ENCODE data around the gene MYO1C. TPM values are rescaled to one million over a fixed set of nuclear protein-coding genes. Genes with fewer than 3 reads are reported as not detected.

Gene MYO1C
- total and polyA plus RNA-seq, 2 experiments from 2014 or later: 197 to 218 TPM

DNA sequence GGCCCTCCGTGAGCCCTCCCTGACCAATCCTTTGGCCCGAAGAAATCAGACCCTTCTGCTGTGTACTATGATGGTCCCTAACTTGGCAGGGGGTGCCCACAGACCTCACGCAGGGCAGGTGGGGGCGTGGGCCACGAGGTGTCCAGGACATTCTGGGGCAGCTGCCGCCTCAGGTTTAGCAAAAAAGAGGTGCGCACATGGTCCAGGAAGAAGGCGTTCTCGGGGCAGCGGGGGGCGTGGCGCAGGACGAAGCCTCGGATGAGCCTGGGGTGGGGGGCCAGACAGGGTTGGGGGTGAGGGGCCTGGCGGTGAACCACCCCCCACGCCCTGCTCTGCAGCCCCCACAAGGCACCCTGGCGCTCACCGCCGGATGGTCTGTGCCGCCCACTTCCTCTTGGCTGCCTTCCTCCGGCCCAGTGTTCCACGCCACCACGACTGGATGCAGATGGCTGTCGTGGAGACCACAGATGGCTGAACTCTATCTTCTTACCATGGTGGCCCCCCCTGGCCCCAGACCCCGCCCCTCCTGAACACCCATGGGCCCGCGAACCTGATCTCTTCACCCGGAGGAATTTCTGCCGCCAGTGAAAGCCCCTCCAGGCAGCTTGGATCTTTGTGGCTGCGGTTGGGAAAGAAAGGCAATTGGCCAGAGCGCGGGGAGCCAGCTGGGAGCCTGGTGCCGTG is 22.3 kb downstream of the MYO1C start:
- H3K27ac ChIP-seq: no peak overlapping the region
- peaks cover 26% of the 10 kb centered on the region; the same call in 1 of the 2 replicates for H3K36me3 ChIP-seq (ENCODE audit: low read depth)
- DNase-seq: no peak
- H3K4me2 ChIP-seq (ENCODE audit: unreplicated experiment): no peak overlapping the region
- H3K9me3 ChIP-seq (ENCODE audit: low read depth): no peaks in the 10 kb centered on the region
- H3K9me2 ChIP-seq (ENCODE audit: insufficient read depth): no peaks in the 10 kb centered on the region
- H4K20me1 ChIP-seq (ENCODE audit: insufficient read depth): no peaks in the 10 kb centered on the region
- H2AFZ ChIP-seq: no peak overlapping the region
- WGBS, 2 experiments (ENCODE audit: low coverage in 1 of 2, low lambda C conversion rate in 2 of 2, missing lambda C conversion rate in 2 of 2): 87 to 89% methylated on average over 21 to 33 of the region's 33 CpGs
- no peak for TF ChIP-seq EZH2 (IDR thresholded peaks at IDR 0.05; ENCODE audit: insufficient read depth, poor library complexity, severe bottlenecking)
- TF ChIP-seq EZH2phosphoT487 (IDR thresholded peaks at IDR 0.05; ENCODE audit: insufficient read depth, low read depth): no peak
- in situ Hi-C loops (cut with MboI): no loop called here
- no peaks in the 10 kb centered on the region for H3K27me3 ChIP-seq (replicated peaks; ENCODE audit: insufficient read depth)
- no peaks in the 10 kb centered on the region for H3F3A ChIP-seq (ENCODE audit: insufficient read depth)
- H3K4me3 ChIP-seq: no peak overlapping the region
- no peak overlapping the region for H3K9ac ChIP-seq
- H3K79me2 ChIP-seq (ENCODE audit: insufficient read depth): peaks cover 9% of the 10 kb centered on the region; the same call in 1 of the 2 replicates
- no peaks in the 10 kb centered on the region for H3K4me1 ChIP-seq (ENCODE audit: insufficient read depth)

DNA sequence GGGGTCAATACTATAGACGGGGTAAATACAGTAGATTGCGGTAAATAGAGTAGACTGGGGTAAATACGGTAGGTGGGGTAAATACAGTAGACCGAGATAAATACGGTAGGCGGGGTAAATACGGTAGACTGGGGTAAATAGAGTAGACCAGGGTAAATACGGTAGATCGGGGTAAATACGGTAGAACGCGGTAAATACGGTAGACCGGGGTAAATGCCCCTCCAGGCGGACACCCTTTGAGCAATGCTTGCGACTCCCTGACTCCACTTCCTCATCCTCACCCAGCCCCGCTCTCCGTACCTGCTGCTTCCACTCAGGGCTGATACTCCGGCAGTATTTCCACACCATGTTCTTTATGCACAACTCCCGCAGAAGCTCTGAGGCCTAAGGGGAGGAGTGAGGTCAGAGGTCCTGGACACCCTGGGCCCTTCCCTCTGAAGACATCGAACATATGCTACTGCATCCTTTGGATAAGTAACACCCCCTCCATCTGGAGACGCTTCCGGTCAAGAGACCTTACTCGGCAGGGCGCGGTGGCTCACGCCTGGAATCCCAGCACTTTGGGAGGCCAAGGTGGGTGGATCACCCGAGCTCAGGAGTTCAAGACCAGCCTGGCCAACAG is 23.1 kb downstream of the MYO1C start:
- TF ChIP-seq EZH2phosphoT487 (IDR thresholded peaks at IDR 0.05; ENCODE audit: insufficient read depth, low read depth) (no peak), EZH2 (IDR thresholded peaks at IDR 0.05; ENCODE audit: insufficient read depth, poor library complexity, severe bottlenecking) (no peak)
- no peak overlapping the region for H3K4me2 ChIP-seq (ENCODE audit: unreplicated experiment)
- H3K79me2 ChIP-seq (ENCODE audit: insufficient read depth): no peaks in the 10 kb centered on the region
- H3K36me3 ChIP-seq (ENCODE audit: low read depth): peaks cover 22% of the 10 kb centered on the region; the same call in 1 of the 2 replicates
- in situ Hi-C loops (cut with MboI): no loop called here
- H3K4me3 ChIP-seq: no peak overlapping the region
- no peak overlapping the region for H3K9ac ChIP-seq
- H3K27me3 ChIP-seq (replicated peaks; ENCODE audit: insufficient read depth): no peaks in the 10 kb centered on the region
- H4K20me1 ChIP-seq (ENCODE audit: insufficient read depth): no peaks in the 10 kb centered on the region
- H3K27ac ChIP-seq: no peak overlapping the region
- H3K9me2 ChIP-seq (ENCODE audit: insufficient read depth): no peaks in the 10 kb centered on the region
- DNase-seq: no peak
- WGBS, 2 experiments (ENCODE audit: low coverage in 1 of 2, low lambda C conversion rate in 2 of 2, missing lambda C conversion rate in 2 of 2): 90 to 92% methylated on average over 28 of the region's 28 CpGs
- no peaks in the 10 kb centered on the region for H3K9me3 ChIP-seq (ENCODE audit: low read depth)
- no peaks in the 10 kb centered on the region for H3F3A ChIP-seq (ENCODE audit: insufficient read depth)
- no peaks in the 10 kb centered on the region for H3K4me1 ChIP-seq (ENCODE audit: insufficient read depth)
- no peak overlapping the region for H2AFZ ChIP-seq

DNA sequence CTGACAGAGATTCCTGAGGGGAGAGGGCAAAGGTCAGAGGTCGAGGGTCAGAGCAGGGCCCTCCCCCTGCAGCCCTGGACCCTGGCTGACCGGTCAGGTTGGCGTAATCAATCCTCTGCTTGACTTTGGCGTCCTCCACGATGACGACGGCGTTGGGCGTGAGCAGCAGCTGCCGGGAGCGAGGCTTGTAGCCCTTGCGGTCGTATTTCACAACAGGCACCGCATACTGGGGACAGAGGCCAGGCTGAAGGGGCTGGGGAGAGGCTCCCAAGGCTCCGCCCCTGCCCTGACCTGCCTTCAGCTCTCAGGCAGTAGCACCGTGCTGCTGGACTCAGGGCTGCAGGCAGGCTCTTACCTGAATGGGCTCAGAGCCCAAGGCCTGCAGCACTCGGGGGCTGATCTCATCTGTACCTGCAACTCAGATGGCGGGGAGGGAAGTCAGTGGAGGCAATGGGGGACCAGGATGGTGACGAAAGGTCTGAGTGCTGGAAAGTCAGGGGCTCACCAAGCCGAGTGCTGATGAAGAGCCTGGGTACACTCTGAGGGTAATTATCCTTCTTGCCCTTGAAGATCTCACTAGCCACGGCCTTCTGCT is 24.5 kb downstream of the MYO1C start:
- in situ Hi-C loops (cut with MboI): no loop called here
- H3K9me3 ChIP-seq (ENCODE audit: low read depth): no peaks in the 10 kb centered on the region
- H3K27me3 ChIP-seq (replicated peaks; ENCODE audit: insufficient read depth): no peaks in the 10 kb centered on the region
- no peak overlapping the region for H3K27ac ChIP-seq
- DNase-seq: no peak
- H3K9ac ChIP-seq: no peak overlapping the region
- no peak for TF ChIP-seq EZH2 (IDR thresholded peaks at IDR 0.05; ENCODE audit: insufficient read depth, poor library complexity, severe bottlenecking)
- no peak for TF ChIP-seq EZH2phosphoT487 (IDR thresholded peaks at IDR 0.05; ENCODE audit: insufficient read depth, low read depth)
- H3F3A ChIP-seq (ENCODE audit: insufficient read depth): 0 out of 2 replicates have a peak, but pooled peaks cover 7% of the 10 kb centered on the region
- H3K4me1 ChIP-seq (ENCODE audit: insufficient read depth): no peaks in the 10 kb centered on the region
- H4K20me1 ChIP-seq (ENCODE audit: insufficient read depth): no peaks in the 10 kb centered on the region
- WGBS, 2 experiments (ENCODE audit: low coverage in 1 of 2, low lambda C conversion rate in 2 of 2, missing lambda C conversion rate in 2 of 2): 80 to 81% methylated on average over 14 to 21 of the region's 21 CpGs
- no peaks in the 10 kb centered on the region for H3K9me2 ChIP-seq (ENCODE audit: insufficient read depth)
- H2AFZ ChIP-seq: no peak overlapping the region
- peaks cover 24% of the 10 kb centered on the region; the same call in 1 of the 2 replicates for H3K36me3 ChIP-seq (ENCODE audit: low read depth)
- no peak overlapping the region for H3K4me3 ChIP-seq
- H3K79me2 ChIP-seq (ENCODE audit: insufficient read depth): no peaks in the 10 kb centered on the region
- no peak overlapping the region for H3K4me2 ChIP-seq (ENCODE audit: unreplicated experiment)

DNA sequence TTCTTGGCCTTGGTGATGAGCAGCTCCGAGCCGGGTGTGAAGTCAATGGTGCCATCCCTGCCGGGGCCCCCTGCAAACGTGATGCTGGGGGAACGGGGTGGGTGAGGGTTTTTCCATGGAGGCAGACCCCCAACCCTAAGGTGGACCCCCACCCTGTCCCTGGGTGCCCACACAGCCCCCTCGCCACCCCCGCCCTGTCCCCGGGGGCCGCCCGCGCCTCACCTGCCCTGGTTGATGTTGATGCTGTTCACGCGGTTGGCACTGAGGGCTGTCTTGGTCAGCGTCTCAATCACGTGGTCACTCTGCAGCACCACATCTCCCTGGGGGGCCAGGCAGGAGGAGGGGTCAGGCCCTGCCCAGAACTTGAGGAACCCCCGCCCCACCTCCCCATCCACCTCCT is 25.2 kb downstream of the MYO1C start:
- Histone ChIP-seq H3K36me3 (ENCODE audit: low read depth) (peaks cover 20% of the 10 kb centered on the region; the same call in 1 of the 2 replicates), H3K4me1 (ENCODE audit: insufficient read depth) (no peaks in the 10 kb centered on the region)

More for the DNA sequence above, 25.2 kb downstream of the MYO1C start:
- Histone ChIP-seq H3F3A (ENCODE audit: insufficient read depth) (peaks cover 12% of the 10 kb centered on the region), H2AFZ (no peak overlapping the region), H3K4me2 (ENCODE audit: unreplicated experiment) (no peak overlapping the region), H3K9ac (no peak overlapping the region), H3K27me3 (replicated peaks; ENCODE audit: insufficient read depth) (no peaks in the 10 kb centered on the region), H3K27ac (no peak overlapping the region), H4K20me1 (ENCODE audit: insufficient read depth) (no peaks in the 10 kb centered on the region), H3K4me3 (no peak overlapping the region), H3K9me3 (ENCODE audit: low read depth) (no peaks in the 10 kb centered on the region), H3K9me2 (ENCODE audit: insufficient read depth) (no peaks in the 10 kb centered on the region), H3K79me2 (ENCODE audit: insufficient read depth) (no peaks in the 10 kb centered on the region)
- in situ Hi-C loops (cut with MboI): no loop called here
- DNase-seq: no peak
- 98 to 100% methylated on average over 2 to 16 of the region's 16 CpGs for WGBS, 2 experiments (ENCODE audit: low coverage in 1 of 2, low lambda C conversion rate in 2 of 2, missing lambda C conversion rate in 2 of 2)
- no peak for TF ChIP-seq EZH2 (IDR thresholded peaks at IDR 0.05; ENCODE audit: insufficient read depth, poor library complexity, severe bottlenecking)
- no peak for TF ChIP-seq EZH2phosphoT487 (IDR thresholded peaks at IDR 0.05; ENCODE audit: insufficient read depth, low read depth)
